Fibroblast of lung (primary cell): ENCODE results near the gene C8B. TPM values are rescaled to one million over a fixed set of nuclear protein-coding genes. Genes with fewer than 3 reads are reported as not detected.

Experiments used
- DNase-seq, 2 donors: peaks; one replicate each; pipeline versions ENCODE4 v3.0.0 to v3.0.0-alpha.2; 2010; ENCODE audit warnings: low read depth in 2 of 2
- H2AFZ ChIP-seq: 2 replicates; pipeline ENCODE4 v1.5.1; 2012; ENCODE audit warnings: low read length, control low read depth, inconsistent platforms
- H3K27ac ChIP-seq: 2 replicates; pipeline ENCODE4 v1.5.1; 2011; ENCODE audit warnings: low read length, control low read depth; ENCODE audit not compliant: insufficient read depth
- H3K27me3 ChIP-seq: 2 replicates; pipeline ENCODE4 v1.5.1; 2011; ENCODE audit warnings: mild to moderate bottlenecking, low read length; ENCODE audit not compliant: control insufficient read depth, insufficient read depth
- H3K36me3 ChIP-seq: 2 replicates; pipeline ENCODE4 v1.5.1; 2011; ENCODE audit warnings: low read length; ENCODE audit not compliant: control insufficient read depth, insufficient read depth
- H3K4me1 ChIP-seq: 2 replicates; pipeline ENCODE4 v1.5.1; 2011; ENCODE audit warnings: low read length; ENCODE audit not compliant: control insufficient read depth, insufficient read depth; ENCODE audit errors: extremely low read depth
- H3K4me2 ChIP-seq: 2 replicates; pipeline ENCODE4 v1.5.1; 2011; ENCODE audit warnings: low read length, control low read depth; ENCODE audit not compliant: insufficient read depth; ENCODE audit errors: extremely low read depth
- H3K4me3 ChIP-seq, 4 experiments: fragments of 200-600 bp in 1 of 4; sonication (generic) in 1 of 4; replicated peaks in 1 of 4; 2 replicates each; pipeline ENCODE4 v1.5.1; 2011 to 2016; ENCODE audit warnings: low read length in 4 of 4, low read depth in 3 of 4, mild to moderate bottlenecking in 3 of 4, control low read depth in 2 of 4, inconsistent platforms in 1 of 4, mixed read lengths in 1 of 4; ENCODE audit not compliant: insufficient read depth in 1 of 4; ENCODE audit errors: control extremely low read depth in 1 of 4
- H3K79me2 ChIP-seq: 2 replicates; pipeline ENCODE4 v1.5.1; 2012; ENCODE audit warnings: mild to moderate bottlenecking, low read length, inconsistent platforms; ENCODE audit not compliant: control insufficient read depth, insufficient read depth
- H3K9ac ChIP-seq: 2 replicates; pipeline ENCODE4 v1.5.1; 2011; ENCODE audit warnings: mild to moderate bottlenecking, low read length, control low read depth; ENCODE audit not compliant: insufficient read depth
- H3K9me3 ChIP-seq: 2 replicates; pipeline ENCODE4 v1.5.1; 2012; ENCODE audit warnings: low read depth, low read length; ENCODE audit not compliant: control insufficient read depth, insufficient read depth
- H4K20me1 ChIP-seq: 2 replicates; pipeline ENCODE4 v1.5.1; 2011; ENCODE audit warnings: low read length; ENCODE audit not compliant: control insufficient read depth, insufficient read depth; ENCODE audit errors: extremely low read depth
- CTCF ChIP-seq, 2 donors: IDR thresholded peaks in 1 of 2; conservative IDR thresholded peaks in 1 of 2; 1 replicate in 1 of 2; 2 replicates in 1 of 2; pipeline ENCODE4 v1.5.1; 2011 to 2012; ENCODE audit warnings: low read length in 2 of 2, control low read depth in 1 of 2, inconsistent platforms in 1 of 2, low read depth in 1 of 2, mild to moderate bottlenecking in 1 of 2
- EZH2 ChIP-seq: IDR thresholded peaks from 2 replicates; pipeline ENCODE4 v1.5.1; 2012; ENCODE audit warnings: low read length, control low read depth, mild to moderate bottlenecking; ENCODE audit errors: missing control alignments
- polyA plus RNA-seq, 2 donors: library from polyadenylated mRNA; depleted of rRNA in 1 of 2; stranded (reverse) in 1 of 2; unstranded in 1 of 2; fragments of >200 nt; gene quantifications; 2 replicates each; pipeline ENCODE4 v1.2.1, GENCODE V29; 2011 to 2012; ENCODE audit warnings: missing spikeins in 1 of 2
- total RNA-seq: library from RNA; depleted of rRNA; stranded (reverse); fragments of >200 nt; gene quantifications from 2 replicates; pipeline ENCODE4 v1.2.1, GENCODE V29; 2014

C8B gene
- total and polyA plus RNA-seq, 2 donors (not counting 1 experiment from before 2014, with no cell fraction given): not detected

DNA sequence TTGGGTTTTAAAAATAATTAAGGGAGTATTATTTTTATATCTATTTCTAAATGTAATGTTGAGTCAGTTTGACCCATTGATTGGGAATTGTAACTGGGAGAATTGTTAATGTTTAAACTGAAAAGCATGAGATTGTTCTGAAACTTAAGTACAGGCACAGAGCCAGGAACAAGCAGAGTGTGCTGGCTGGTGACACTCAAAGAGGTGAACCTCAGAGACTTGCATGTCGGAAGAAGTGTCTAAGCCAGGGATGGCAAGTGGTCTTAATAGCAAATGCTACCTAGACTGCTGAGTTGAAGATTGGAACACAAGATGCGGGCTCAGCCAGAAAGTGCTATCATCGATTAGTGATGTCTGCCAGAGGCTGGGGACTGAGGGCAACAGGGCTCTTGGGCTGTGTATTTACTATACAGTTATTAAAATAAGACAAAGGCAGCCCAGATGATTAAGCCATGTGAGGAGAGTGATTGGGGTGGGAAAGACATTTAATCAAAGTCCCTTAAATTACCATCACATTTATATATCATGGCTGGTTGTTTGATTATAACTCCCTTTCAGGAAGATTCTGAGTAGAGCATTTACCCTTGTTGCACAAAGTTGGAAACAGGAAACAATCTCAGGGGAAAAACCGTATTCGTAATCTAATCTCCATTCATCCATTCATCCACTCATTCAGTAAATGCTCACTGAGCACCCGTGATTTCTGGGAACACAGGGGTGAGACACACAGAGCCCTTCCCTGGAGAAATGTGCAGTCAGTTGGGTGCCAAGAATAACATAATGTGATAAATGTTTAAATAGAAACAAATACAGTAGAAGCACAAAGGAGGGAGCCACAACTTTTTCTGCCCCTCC, 68.4 kb downstream of the C8B start:
- no peak overlapping the region for H3K9ac ChIP-seq
- DNase-seq: peak; percentile 2 to 42
- H3K36me3 ChIP-seq: no peaks in the 10 kb centered on the region
- no peaks in the 10 kb centered on the region for H3K27me3 ChIP-seq
- no peak overlapping the region for H2AFZ ChIP-seq
- H3K9me3 ChIP-seq: no peaks in the 10 kb centered on the region
- H4K20me1 ChIP-seq: no peaks in the 10 kb centered on the region
- TF ChIP-seq EZH2: no peak
- TF ChIP-seq CTCF (conservative IDR thresholded peaks at IDR 0.05 in 1 of 2, IDR thresholded peaks at IDR 0.05 in 1 of 2; ENCODE audit: low read depth in 1 of 2, low read length in 2 of 2): no peak
- no peak overlapping the region for H3K27ac ChIP-seq
- H3K4me2 ChIP-seq: no peak overlapping the region
- no peaks in the 10 kb centered on the region for H3K79me2 ChIP-seq
- no peak overlapping the region for H3K4me3 ChIP-seq
- H3K4me1 ChIP-seq: no peaks in the 10 kb centered on the region

DNA sequence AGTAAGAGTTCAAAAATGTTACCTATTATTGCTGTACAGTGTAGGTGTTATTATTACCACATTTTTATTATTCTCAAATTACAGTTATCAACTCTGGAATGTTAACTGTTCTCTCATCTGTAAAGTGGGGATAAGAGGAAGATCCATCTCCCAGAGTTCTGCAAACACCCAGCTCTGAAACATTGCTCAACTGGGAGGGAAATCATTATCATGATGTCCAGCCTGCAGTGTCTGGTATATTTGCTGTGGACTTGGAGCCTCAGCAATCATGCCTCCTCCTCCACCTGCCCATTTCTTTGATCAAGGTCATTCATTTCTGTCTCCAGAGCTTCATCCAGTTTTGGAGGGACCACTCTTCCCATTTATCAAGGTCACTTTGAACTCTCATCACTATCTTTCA, 71.8 kb downstream of the C8B start:
- Histone ChIP-seq H3K4me2 (no peak overlapping the region), H3K4me3 (no peak overlapping the region), H4K20me1 (no peaks in the 10 kb centered on the region), H3K27ac (no peak overlapping the region), H3K4me1 (no peaks in the 10 kb centered on the region), H3K79me2 (no peaks in the 10 kb centered on the region), H2AFZ (no peak overlapping the region), H3K36me3 (no peaks in the 10 kb centered on the region), H3K9ac (no peak overlapping the region), H3K27me3 (no peaks in the 10 kb centered on the region), H3K9me3 (no peaks in the 10 kb centered on the region)
- TF ChIP-seq CTCF (conservative IDR thresholded peaks at IDR 0.05 in 1 of 2, IDR thresholded peaks at IDR 0.05 in 1 of 2; ENCODE audit: low read depth in 1 of 2, low read length in 2 of 2): no peak
- no peak for TF ChIP-seq EZH2
- no peak for DNase-seq

DNA sequence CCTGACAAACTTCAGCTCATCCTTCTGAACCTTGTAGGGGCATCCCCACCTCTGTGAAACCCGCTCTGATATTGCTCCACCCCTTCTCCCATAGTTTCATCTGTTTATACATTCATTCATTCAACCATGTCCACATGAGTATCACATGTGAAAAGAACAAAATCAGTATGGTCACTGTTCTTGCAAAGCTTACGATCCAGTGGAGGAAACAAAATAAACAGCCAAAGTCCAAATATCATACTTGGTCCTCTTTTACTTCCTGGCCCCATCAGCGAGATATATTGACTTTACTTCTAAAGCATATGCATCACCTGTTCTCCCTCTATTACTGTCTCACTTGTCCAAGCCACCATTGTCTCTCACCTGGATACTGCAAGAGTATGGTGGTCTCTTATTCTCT, 75.6 kb downstream of the C8B start:
- H3K4me3 ChIP-seq: no peak overlapping the region
- no peak for DNase-seq
- no peaks in the 10 kb centered on the region for H4K20me1 ChIP-seq
- H3K9me3 ChIP-seq: no peaks in the 10 kb centered on the region
- H3K27ac ChIP-seq: no peak overlapping the region
- H3K9ac ChIP-seq: no peak overlapping the region
- H3K27me3 ChIP-seq: no peaks in the 10 kb centered on the region
- TF ChIP-seq CTCF (conservative IDR thresholded peaks at IDR 0.05 in 1 of 2, IDR thresholded peaks at IDR 0.05 in 1 of 2; ENCODE audit: low read depth in 1 of 2, low read length in 2 of 2) (no peak), EZH2 (no peak)
- H2AFZ ChIP-seq: no peak overlapping the region
- H3K36me3 ChIP-seq: no peaks in the 10 kb centered on the region
- no peak overlapping the region for H3K4me2 ChIP-seq
- H3K4me1 ChIP-seq: no peaks in the 10 kb centered on the region
- H3K79me2 ChIP-seq: no peaks in the 10 kb centered on the region
